HG03280 (cell line): Measurements from ENCODE around the gene MED17.
A peak's percentile ranks its signal among the peaks of the same experiment; 100 is the strongest.
"Not testable (repeated sequence)": the region's sequence is repeated elsewhere in the genome, so short reads cannot be mapped to it uniquely, and the experiment has no call there.

Source experiments
- ATAC-seq: cut with Tn5 transposase; IDR thresholded peaks from one replicate; pipeline ENCODE4 v1.9.1; 2021; ENCODE audit warnings: mild to moderate bottlenecking, moderate library complexity; ENCODE audit not compliant: unreplicated experiment

Gene MED17

DNA sequence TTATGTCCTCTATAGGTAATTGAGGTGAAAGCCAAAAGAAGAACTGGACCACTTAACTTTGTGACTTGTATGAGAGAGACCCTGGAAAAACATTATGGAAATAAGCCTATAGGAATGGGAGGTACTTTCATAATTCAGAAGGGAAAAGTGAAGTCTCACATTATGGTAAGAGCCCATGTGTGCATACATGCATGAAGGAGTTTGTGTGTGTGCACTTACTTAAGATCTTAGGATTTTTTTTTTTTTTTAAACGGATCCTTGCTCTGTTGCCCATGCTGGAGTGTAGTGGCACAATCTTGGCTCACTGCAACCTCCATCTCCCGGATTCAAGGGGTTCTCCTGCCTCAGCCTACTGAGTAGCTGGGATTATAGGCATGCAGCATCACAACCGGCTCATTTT lies 26.8 kb upstream of the MED17 start:
- ATAC-seq, result no peak

- ATAC-seq, result no peak
These were observed 25.9 kb upstream of the MED17 start for GRCh38 chr11:93757924-93758865.

DNA sequence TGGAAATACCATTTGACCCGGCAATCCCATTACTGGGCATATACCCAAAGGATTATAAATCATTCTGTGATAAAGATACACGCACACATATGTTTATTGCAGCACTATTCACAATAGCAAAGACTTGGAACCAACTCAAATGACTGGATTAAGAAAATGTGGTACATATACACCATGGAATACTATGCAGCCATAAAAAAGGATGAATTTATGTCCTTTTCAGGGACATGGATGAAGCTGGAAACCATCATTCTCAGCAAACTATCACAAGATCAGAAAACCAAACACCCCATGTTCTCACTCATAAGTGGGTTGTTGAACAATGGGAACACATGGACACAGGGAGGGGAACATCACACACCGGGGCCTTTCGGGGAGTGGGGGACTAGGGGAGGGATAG lies 25.0 kb upstream of the MED17 start:
- not testable (repeated sequence) for ATAC-seq

GRCh38 chr11:93761910-93762309 lies 22.2 kb upstream of the MED17 start:
- no peak for ATAC-seq

GRCh38 chr11:93765551-93765950 lies 18.5 kb upstream of the MED17 start:
- no peak for ATAC-seq

GRCh38 chr11:93766504-93766903 lies 17.6 kb upstream of the MED17 start:
- ATAC-seq, result no peak

- ATAC-seq, result no peak
These were observed 17.1 kb upstream of the MED17 start for GRCh38 chr11:93767018-93767417.

DNA sequence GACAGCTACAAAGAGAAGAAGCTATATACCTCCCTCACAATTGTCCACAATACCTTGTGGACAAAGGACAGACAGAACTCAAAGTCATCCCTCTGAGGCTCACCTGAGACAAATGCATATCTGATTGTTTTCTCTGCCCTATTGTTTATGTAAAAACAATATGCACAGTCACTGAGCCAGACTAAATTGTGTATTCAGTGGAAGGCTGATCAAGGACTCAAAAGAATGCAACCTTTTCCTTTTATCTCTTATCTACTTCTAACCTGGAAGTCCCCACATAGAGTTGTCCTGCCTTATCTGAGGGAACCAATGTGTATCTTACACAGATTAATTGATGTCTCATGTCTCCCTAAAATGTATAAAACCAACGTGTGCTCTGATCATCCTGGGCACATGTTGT lies 13.9 kb upstream of the MED17 start:
- no peak for ATAC-seq

DNA sequence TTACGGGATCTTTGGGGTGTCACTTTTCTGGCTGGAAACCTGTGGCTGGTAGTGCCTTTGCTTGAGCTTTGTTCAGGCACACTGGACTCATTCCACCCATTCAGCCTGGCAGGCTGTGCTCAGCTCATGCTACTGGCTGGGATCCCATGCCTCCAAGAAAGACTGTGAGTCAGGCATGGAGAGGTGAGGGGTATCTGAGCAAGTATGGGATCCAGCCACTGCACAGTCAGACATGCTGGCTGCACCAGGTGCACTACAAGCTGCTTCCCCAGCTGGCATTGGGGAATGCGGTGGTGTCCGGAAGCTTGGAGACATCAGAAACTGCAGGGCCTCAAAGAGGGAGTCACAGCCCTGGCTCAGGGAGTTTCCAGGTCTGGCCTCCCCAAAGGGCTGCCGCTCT lies 12.0 kb upstream of the MED17 start:
- ATAC-seq, result no peak

- ATAC-seq, result no peak
These were observed 11.0 kb upstream of the MED17 start for GRCh38 chr11:93773045-93773477.

DNA sequence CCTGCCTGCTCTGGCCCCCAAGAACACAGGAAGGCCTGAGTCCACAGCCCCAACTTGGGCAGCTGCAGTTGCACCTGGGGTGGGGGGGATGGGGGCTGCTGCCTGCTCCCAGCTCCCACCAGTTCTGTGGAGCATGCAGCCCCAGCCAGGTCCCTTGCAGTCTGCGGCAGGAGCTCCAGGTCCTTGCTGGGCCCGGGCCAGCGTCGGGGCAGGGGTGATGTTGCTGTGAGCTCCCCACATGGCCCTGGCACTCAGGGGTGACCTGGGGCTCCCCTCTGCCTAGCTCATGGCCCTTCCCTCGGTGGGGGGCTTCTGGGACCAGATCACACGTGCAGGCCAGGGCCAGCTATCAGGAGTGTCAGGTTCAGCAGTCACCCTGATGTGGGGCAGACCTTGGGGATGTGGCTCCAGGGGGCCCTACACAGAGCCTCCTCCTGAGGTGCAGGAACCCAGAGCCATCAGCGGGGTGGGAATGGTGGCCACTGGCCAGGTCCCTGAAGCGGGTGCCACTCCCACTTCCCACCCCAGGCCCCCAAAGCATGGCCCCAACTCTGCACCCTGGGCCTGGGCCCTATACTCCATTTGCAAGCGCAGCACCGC lies 10.4 kb upstream of the MED17 start:
- no peak for ATAC-seq

DNA sequence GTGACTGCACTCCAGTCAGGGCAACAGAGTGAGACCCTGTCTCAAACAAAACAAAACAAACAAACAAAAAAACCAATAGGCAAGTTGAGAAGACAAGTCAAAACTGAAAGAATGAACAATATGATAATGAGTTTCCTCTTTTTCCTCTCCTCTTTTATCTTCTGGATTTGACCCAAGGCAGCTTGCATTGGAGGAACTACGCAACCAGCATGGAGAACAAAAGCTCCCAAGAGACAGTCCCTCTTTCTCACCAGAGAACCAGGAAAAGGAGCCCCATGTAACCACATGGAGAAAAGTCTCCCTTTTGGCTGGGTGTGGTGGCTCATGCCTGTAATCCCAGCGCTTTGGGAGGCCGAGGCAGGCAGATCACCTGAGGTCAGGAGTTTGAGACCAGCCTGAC lies 9.5 kb upstream of the MED17 start:
- ATAC-seq, result not testable (repeated sequence)

DNA sequence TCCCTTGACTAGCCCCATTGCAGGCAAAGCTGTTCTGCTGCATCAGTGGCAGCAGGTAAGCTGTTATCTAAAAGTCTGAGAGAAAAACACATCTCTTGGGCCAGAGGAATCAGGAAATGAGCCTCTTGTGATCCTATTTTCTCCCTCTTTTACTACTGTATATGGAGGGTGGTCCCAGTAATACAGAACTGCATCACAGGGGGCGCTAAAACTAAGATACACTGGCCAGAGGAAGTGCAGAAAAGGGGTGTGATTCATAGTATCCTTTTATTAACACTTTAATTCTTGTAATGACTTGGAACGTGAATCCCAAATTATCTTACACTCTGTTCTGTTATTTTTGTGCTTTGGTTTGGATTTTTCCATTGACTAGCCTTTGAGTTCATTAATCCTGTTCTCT lies 8.8 kb upstream of the MED17 start:
- ATAC-seq, result no peak

DNA sequence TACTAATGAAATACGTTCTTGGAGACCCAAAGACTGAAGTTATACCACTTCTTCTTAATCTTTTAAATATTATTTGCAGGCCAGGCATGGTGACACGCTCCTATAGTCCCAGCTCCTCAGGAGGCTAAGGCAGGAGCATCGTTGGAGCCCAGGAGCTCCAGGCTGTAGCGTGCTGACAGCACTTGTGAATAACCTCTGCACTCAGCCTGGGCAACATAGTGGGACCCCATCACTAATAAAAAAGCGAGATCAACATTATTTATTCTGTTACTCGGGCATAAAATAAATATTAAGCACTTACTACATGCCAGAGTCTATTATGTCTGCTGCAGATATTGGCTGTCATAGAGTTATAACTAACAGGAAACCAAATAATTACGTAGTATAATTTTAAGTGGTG lies 720 bp upstream of the MED17 start:
- ATAC-seq, result no peak

DNA sequence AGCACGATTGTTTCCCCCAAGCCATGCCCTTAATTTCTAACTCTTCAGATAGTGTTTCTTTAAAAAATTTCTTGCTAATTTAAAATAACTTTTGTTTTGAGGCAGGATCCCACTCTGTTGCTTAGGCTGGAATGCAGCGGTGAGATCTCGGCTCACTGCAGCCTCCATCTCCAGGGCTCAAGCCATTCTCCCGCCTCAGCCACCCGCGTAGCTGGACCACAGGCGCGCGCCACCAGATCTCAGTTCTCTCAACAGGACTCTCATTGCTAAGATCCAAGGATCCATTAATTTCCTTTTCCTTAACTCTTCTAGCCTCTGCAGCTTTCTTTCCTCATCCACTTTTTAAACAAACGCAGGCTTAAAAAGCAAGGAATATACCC lies 327 bp upstream of the MED17 start:
- peak; percentile 35 for ATAC-seq

DNA sequence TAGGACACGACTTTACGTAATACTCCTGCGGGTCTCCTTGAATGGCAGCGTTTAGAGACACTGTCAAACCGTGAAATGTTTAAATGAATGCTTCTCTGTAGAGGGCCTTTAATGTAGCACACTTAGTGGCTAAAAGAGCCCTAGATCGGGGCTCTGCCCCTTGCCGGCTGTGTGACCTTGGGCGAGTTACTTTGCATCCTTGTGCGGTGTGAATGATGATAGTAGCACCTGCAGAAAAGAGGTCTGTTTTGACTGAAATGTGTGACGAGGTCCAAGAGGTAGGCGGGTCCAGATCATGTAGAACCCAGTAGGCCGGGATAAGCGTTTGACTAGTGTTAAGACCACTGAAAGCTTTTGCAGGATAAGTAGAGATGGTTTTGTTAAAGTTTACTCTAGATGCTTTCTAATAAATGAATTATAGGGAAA lies 866 bp downstream of the MED17 start:
- ATAC-seq, result peak; percentile 42

DNA sequence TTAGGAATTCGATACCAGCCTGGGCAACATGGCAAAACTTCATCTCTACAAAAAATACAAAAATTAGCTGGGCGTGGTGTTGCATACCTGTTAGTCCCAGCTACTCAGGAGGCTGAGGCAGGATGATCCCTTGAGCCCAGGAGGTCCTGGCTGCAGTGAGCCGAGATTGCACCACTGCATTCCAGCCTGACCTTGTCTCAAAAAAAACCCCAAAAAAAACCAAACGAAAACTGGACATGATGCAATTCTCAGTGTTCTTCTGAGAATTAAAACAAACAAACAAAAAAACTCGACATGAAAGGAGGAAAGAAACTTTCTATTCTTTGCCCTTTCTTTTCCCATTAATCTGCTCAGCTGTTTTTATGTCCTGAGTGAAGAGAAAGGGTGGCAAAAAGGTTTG lies 7.4 kb downstream of the MED17 start:
- no peak for ATAC-seq

DNA sequence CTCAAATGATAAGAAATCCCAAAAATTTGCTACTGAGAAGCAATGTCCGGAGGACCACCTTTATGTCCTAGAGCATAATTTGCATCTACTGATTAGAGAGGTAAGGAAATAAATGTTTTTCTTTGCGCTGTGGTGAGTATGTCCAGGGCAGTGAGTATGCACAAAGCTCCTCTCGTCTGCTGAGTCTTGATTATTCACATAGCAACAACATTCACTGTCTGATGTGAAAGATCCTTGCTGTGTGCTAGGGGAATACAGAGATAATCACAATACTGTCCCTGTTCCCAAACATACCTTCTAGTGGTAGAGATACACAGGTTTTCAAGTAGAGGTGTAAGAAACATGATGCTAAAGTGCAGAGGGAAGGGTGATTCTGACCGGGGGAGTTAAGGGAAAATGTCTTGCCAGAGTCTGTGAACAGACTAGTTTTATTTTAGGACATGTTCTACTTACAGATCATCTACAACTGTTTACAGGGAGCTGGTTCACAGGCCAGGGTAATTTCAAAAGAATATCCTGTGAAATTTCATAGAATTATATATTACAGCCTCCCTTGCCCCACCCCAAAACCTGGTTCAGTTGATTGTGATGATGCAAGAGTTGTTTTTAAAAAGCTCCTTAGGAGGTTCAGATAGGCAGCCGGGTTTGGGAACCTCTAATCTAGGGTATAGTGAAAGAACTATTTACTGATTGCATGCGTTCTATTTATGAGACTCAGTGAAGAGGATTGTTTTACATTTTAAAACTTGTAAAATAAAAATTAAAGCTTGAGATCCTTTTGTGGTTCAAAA lies 12.6 kb downstream of the MED17 start:
- ATAC-seq, result no peak

- ATAC-seq, result no peak
These were observed 17.3 kb downstream of the MED17 start for GRCh38 chr11:93801366-93801765.

- ATAC-seq, result no peak
These were observed 20.8 kb downstream of the MED17 start for GRCh38 chr11:93804879-93805278.

DNA sequence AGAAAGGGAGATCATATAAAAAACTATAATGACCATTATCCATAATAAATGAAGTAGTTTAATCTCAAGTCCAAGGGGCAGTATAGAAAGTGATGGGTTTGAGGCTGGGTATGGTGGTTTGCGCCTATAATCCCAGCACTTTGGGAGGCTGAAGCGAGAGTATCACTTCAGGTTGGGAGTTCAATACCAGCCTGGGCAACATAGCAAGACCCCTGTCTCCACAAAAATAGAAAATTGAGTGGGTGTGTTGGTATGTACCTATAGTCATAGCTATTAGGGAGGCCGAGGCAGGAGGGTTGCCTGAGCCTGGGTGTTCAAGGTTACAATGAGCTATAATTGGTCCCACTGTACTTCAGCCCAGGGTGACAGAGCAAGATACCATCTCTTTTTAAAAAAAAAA lies 23.9 kb downstream of the MED17 start:
- no peak for ATAC-seq

DNA sequence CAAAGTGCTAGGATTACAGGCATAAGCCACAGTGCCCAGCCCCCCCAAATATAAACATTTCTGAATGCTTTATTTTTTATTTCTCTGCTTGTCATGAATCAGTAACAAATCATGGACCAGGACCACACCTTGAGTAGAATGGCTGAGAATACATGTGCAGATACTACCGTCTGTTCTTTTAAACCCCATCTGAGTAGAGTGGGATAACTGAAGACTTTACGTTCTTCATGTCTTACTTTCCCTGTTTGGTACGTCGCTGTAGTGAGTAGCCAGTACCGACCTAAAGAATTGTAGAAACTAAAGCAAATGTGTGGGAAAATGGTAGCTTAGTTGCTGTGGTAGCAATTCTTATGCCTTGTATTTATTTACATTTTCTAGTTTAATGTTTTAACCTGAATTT lies 29.9 kb downstream of the MED17 start:
- no peak for ATAC-seq
